ENCODE data around the gene EID2B. TPM values are rescaled to one million over a fixed set of nuclear protein-coding genes. Genes with fewer than 3 reads are reported as not detected.

The EID2B gene
- total and polyA plus RNA-seq, 9 of the 15 experiments (the other 6 are each of a cell fraction or from before 2014, with no cell fraction given), result 2.8 to 8.8 (median 4.8) TPM

GRCh38 chr19:39506944-39507714 is 25.5 kb downstream of the EID2B start (continued):
- TF ChIP-seq ARID4B (CRISPR knock-in tag; IDR thresholded peaks at IDR 0.05) (peak; percentile 68; the same call in 1 of the 2 replicates), SAP30 (IDR thresholded peaks at IDR 0.05; ENCODE audit: borderline replicate concordance, insufficient read depth, low read depth, low read length, poor library complexity, severe bottlenecking) (peak; percentile 66), ZNF316 (IDR thresholded peaks at IDR 0.05) (no peak), CHD2 (IDR thresholded peaks at IDR 0.05; ENCODE audit: low read depth, low read length) (no peak), MYBL2 (IDR thresholded peaks at IDR 0.05; ENCODE audit: low read depth) (no peak), MYBL2 (CRISPR knock-in tag; IDR thresholded peaks at IDR 0.05; ENCODE audit: borderline replicate concordance) (no peak), YY1 (IDR thresholded peaks at IDR 0.05; ENCODE audit: borderline replicate concordance in 1 of 3, control insufficient read depth in 1 of 3, extremely low read depth in 1 of 3, insufficient read depth in 3 of 3, insufficient read length in 1 of 3, insufficient replicate concordance in 2 of 3, low read depth in 1 of 3, low read length in 2 of 3) (no peak), ETS1 (conservative IDR thresholded peaks at IDR 0.05; ENCODE audit: control insufficient read depth, low read depth, low read length) (0 out of 2 replicates have a peak, but pooled peaks have one; percentile 5), HNRNPL (IDR thresholded peaks at IDR 0.05; ENCODE audit: low read depth, low read length) (no peak), TOE1 (IDR thresholded peaks at IDR 0.05; ENCODE audit: borderline replicate concordance) (no peak), TOE1 (CRISPR knock-in tag; IDR thresholded peaks at IDR 0.05; ENCODE audit: borderline replicate concordance, low read depth) (no peak; the same call in 1 of the 2 replicates), MNT (conservative IDR thresholded peaks at IDR 0.05) (peak in 1 of 2 experiments; percentile 90; a peak in 3 of 4 replicates), ZNF165 (CRISPR knock-in tag; IDR thresholded peaks at IDR 0.05; ENCODE audit: borderline replicate concordance) (no peak), CREM (IDR thresholded peaks at IDR 0.05; ENCODE audit: low read depth) (0 out of 2 replicates have a peak, but pooled peaks have one; percentile 28), ZZZ3 (IDR thresholded peaks at IDR 0.05) (no peak), USF1 (CRISPR knock-in tag; IDR thresholded peaks at IDR 0.05) (peak; percentile 69), PCBP2 (IDR thresholded peaks at IDR 0.05; ENCODE audit: low read depth, low read length, poor library complexity, severe bottlenecking) (no peak), ETV1 (tag; conservative IDR thresholded peaks at IDR 0.05; ENCODE audit: low read depth) (no peak)
